GM12875 (cell line): Measurements from ENCODE around the gene NCAPG.
"Not testable (repeated sequence)": the region's sequence is repeated elsewhere in the genome, so short reads cannot be mapped to it uniquely, and the experiment has no call there.

Experiments used
- H3K4me3 ChIP-seq: one replicate; pipeline ENCODE4 v1.5.1; 2011; ENCODE audit warnings: low read depth, low read length, control low read depth
- TF ChIP-seq, protein P1 (sequence below): IDR thresholded peaks from 2 replicates; pipeline ENCODE4 v1.5.1; 2011; ENCODE audit warnings: low read depth, mild to moderate bottlenecking, control low read depth, inconsistent platforms, low read length, moderate library complexity, borderline replicate concordance; ENCODE audit not compliant: insufficient read depth

The NCAPG gene

DNA sequence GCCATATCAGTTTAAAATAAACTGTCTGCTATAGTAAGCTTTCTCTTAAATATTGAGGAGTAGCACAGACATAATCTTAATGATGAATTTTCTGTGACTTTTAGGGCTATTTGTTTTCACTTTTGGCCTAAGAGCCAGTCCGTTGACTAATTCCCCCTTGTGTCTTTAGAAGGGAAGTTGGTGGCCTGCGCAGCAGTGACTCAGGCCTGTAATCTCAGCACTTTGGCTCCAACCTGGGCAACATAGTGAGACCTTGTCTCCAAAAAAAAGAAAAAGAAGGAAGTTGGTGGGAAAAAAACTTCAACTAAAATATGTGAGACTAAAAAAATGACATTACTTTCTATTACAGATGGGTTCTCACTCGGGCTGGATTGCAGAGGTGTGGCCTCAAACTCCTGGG is 3.4 kb downstream of the NCAPG start:
- TF ChIP-seq, protein P1, sequence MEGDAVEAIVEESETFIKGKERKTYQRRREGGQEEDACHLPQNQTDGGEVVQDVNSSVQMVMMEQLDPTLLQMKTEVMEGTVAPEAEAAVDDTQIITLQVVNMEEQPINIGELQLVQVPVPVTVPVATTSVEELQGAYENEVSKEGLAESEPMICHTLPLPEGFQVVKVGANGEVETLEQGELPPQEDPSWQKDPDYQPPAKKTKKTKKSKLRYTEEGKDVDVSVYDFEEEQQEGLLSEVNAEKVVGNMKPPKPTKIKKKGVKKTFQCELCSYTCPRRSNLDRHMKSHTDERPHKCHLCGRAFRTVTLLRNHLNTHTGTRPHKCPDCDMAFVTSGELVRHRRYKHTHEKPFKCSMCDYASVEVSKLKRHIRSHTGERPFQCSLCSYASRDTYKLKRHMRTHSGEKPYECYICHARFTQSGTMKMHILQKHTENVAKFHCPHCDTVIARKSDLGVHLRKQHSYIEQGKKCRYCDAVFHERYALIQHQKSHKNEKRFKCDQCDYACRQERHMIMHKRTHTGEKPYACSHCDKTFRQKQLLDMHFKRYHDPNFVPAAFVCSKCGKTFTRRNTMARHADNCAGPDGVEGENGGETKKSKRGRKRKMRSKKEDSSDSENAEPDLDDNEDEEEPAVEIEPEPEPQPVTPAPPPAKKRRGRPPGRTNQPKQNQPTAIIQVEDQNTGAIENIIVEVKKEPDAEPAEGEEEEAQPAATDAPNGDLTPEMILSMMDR, result no peak
- no peak overlapping the region for H3K4me3 ChIP-seq

DNA sequence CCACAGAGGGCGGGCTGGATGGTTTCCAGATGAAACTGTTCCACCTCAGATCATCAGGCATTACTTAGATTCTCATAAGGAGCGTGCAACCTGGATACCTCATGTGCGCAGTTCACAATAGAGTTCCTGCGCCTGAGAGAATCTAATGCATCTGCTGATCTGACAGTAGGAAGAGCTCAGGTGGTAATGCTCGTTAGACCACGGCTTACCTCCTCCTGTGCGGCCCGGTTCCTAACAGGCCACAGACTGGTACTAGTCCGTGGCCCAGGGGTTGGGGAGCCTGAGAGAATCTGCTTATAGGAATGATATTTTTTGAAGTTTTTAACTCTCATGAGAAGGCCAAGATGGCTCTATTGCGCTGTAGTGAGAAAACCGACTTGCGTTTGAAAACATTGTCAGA is 5.4 kb downstream of the NCAPG start:
- TF ChIP-seq, protein P1, result no peak

DNA sequence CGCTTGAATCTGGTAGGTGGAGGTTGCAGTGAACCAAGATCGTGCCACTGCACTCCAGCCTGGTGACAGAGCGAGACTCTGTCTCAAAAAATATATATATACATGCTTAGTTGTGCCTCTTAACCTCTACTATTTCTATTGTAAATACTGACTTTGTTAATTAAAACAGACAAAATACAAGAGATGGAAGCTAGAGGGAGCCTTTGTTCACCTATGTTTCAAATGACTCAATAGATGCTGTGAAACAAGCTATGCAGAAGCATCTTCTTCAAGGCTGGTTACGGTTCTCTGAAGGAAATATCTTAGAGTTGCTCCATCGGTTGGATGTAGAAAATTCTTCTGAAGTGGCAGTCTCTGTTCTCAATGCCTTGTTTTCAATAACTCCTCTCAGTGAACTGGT is 6.2 kb downstream of the NCAPG start:
- TF ChIP-seq, protein P1, result peak; percentile 16; the same call in 1 of the 2 replicates

More for the DNA sequence above, 5.4 kb downstream of the NCAPG start:
- H3K4me3 ChIP-seq, result no peak overlapping the region

DNA sequence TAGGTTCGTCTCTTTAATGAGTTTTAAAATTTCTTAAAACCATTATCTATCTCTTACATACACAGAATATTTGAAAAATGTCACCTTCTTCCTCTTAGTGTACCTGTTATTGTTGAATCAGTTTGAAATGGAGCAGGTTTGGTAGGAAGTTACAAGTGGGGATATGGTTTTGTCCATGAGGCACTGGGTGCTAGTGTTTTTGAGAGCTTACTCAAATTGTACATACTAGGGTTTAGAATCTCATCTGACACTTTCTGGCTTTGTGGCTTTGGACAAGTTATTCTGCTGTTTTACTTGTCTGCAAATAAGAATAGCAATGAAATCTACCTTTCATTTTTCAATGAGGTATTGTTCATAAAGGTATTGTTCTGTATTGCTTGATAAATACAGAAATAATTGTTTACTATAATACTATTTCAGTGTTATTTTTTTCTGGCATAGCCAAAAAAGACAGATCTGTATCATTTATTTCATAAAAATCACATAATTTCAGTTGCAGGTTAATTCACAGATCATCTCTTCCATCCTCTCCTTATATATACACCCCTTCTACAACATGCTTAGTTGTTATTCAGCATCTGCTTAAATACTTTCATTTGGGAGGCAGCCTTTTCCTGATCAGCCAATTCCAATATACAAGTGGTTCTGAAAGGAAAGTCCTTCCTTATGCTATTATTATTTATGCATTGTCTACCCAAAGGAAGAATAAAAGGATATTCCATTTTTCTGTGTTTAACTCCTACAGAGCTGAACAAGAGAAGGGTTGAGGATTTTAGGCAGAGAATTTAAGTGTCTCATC is 13.3 kb downstream of the NCAPG start:
- TF ChIP-seq, protein P1, result no peak
- H3K4me3 ChIP-seq, result no peak overlapping the region

More for the DNA sequence above, 6.2 kb downstream of the NCAPG start:
- no peak overlapping the region for H3K4me3 ChIP-seq

GRCh38 chr4:17846266-17846665 is 35.5 kb downstream of the NCAPG start:
- no peak overlapping the region for H3K4me3 ChIP-seq
- TF ChIP-seq, protein P1, result no peak

GRCh38 chr4:17850295-17850694 is 39.5 kb downstream of the NCAPG start:
- not testable (repeated sequence) for H3K4me3 ChIP-seq

DNA sequence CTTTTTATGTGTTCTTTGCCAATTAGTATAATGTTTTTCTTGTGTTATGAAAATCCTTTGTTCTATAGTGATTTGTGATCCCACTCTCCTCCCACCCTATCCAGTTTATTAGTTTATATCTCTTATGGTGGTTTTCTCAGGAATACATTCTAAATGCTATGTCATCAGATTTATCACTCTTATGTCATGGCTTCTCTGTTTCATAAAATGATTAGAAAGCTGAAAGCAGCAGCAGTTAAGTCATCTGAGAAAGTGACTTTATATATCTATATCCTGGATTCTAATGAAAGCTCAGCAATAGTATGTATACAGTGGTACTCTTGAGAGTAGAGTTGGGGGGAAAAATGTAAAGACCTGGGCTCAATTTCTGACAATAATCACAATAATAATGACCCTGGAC is 41.2 kb downstream of the NCAPG start:
- TF ChIP-seq, protein P1, result no peak

GRCh38 chr4:17854036-17854435 is 43.3 kb downstream of the NCAPG start:
- no peak overlapping the region for H3K4me3 ChIP-seq
- TF ChIP-seq, protein P1, result no peak

More for the DNA sequence above, 41.2 kb downstream of the NCAPG start:
- no peak overlapping the region for H3K4me3 ChIP-seq
